ENCODE measurements around the gene TTC39C.
A peak's percentile ranks its signal among the peaks of the same experiment; 100 is the strongest.

Gene TTC39C

DNA sequence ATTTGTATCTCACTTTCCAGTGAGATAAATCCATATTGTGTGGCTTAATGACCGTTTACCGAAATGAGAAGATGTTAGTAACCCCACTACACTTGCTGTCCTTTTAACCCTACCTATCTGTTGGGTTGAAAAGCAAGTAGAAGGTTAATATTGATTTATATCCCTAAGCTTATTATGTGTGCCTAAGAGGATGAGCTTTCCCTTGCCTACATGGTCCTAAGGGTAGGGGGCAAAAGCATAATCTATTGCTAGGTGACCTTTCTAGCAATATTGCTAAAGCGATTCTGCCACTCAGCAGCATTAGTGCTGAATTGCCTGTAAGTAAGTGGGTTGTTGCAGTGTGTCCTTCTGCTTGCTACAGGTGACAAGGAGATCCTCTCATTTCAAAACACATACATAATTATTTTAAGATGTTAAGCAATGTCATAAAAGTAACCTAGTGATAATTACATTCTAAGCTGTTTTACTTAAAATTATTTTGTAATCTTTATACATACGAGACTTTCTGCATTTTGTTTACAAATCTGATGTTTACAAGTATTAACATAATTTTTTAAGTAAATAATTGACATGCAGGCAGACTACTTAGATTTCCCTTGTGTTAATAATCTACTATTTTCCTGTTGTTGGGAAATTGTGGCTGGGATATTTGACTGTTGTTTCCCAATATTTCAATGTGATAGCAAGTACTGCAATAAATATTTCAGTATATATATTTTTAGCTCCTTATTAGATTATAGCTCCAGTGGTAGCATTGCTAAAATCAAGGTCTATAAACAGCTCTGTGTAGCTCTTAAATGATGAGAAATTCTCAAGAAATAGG lies 75.2 kb downstream of the TTC39C start:
- no peak for DNase-seq

DNA sequence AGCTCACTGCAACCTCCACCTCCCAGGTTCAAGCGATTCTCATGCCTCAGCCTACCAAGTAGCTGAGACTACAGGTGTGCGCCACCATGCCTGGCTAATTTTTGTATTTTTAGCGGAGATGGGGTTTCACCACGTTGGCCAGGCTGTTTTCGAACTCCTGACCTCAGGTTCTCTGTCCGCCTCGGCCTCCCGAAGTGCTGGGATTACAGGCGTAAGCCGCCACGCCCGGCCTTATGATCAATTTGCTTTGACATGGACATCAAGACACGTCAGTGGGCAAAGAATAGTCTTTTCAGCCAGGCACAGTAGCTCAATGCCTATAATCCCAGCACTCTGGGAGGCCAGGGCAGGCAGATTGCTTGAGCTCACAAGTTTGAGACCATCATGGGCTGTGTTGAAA lies 76.3 kb downstream of the TTC39C start:
- DNase-seq: no peak

DNA sequence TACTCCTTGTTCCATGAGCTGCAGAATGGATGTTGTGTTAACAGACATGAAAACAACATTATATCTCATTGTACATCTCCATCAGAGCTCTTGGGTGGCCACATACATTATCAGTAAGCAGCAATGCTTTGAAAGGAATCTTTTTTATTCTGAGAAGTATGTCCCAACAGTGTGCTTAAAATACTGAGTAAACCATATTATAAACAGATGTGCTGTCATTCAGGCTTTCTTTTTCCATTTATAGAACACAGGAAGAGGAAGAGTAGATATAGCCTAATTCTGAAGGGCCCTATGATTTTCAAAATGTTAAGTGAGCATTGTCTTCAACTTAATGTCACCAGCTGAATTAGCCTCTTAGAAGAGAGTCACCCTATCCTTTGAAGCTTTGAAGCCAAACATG lies 80.0 kb downstream of the TTC39C start:
- no peak for DNase-seq

DNA sequence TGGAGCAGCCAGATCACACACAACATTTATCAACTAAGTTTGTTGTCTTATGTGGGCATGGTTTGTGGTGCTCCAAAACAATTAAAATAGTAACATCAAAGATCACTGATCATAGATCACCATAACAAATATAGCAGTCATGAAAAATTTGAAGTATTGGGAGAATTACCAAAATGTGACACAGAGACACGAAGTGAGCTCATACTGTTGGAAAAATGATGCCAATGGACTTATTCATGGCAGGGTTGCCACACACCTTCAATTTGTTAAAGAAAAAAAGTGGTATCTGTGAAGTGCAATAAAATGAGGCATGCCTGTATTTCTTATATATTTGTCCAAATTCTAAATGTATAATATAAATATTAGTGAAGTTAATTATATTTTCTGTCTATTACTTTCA lies 81.4 kb downstream of the TTC39C start:
- DNase-seq: no peak

DNA sequence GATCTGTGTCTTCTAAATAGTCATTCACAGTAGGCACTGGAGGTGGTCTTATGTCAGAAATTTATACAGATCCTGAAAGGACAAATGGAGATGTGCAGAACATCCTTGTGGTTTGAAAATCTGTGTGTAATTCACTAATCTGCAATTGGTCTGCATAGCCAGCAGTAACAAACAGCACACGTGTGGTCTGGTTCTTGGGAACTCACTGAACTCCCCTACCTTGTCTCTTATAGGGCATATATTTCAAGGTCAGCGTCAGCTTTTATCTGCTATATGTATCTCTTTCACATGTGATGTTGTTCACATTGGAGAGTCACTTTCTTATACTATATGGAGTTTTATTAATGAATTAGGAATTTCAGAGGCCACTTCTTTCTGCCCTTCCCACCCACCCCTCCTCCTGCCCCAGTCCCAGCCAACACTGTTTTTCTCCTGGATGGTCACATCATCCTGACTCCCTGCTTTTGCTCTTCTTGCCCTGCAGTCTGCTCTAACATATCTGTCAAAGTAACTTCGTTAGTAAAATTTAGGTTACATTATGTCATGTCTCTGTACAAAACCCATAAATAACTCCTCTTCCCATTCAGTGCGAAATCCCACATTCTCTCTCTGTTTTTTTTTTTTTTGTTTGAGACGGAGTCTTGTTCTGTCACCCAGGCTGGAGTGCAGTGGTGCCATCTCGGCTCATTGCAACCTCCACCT lies 88.9 kb downstream of the TTC39C start:
- DNase-seq: no peak

DNA sequence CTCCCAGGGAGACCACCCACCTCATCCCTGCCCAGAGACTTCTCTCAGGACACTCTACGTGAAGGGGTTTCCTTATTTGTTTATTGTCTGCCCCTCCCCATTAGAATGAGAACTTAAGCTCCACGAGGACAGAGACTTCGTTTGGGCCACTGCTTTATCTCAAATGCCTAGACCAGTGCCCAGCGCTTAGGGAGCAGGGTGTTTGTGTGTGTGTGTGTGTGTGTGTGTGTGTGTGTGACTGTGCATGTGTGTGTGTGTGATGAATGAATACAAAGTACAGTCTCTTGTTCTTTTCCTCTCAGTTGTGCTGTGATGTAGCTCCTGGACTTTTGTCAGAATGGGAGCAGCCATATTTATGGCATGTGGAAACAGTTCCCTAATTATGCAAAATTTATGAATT lies 89.9 kb downstream of the TTC39C start:
- DNase-seq: no peak

DNA sequence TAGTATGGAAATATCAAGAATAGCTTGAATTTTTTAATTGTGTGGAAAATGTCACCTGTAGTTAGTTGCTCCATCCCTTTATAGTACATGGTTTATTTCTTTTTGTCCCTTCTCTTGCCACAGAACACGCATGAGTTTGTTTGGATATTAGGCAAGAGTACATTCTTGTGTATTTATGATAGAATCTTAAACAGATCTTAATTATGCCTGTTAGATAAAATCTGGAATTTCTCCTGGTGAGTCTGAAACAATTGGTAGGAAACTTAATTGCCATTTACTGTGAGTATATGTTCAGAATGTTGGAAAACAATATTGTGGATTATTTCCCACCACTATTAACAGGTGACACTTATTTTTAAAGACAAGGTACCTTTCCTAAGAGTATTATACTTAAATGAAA lies 94.1 kb downstream of the TTC39C start:
- DNase-seq: no peak

DNA sequence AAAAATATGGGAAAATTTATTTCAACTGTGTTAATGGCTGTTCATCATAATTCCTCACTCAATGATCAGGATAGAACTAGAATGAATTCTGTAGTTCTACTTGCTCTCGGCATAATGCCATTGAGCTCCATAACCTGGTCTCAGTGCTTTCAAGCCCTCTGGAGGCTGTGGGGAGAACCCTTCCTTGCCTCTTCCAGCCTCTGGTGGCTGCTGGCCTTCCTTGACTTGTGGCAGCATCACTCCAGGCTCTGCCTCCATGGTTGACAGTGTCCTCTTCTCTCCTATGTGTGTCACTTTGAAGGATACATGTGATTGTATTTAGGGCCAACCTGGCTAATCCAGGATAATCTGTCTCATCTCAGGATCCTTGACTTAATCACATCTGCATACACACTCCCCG lies 97.4 kb downstream of the TTC39C start:
- no peak for DNase-seq

DNA sequence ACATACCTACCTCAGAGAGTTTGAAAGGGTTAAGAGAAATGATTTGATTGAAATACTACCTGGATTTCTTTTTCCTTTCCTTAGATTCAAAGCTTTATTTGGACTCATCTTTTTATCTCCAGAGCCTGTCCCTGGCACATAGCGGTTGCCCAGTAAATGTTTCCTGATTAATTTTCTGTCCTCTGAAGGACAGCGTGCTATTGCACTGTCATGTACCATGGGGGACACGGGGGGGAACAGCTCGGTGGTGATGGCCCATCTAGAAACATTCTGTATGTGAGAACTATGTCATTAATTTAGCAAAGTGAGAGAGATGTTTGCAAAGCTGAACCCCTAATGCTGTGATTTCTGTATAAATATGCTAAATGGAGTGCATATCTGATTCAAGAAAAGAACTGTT lies 97.9 kb downstream of the TTC39C start:
- no peak for DNase-seq

DNA sequence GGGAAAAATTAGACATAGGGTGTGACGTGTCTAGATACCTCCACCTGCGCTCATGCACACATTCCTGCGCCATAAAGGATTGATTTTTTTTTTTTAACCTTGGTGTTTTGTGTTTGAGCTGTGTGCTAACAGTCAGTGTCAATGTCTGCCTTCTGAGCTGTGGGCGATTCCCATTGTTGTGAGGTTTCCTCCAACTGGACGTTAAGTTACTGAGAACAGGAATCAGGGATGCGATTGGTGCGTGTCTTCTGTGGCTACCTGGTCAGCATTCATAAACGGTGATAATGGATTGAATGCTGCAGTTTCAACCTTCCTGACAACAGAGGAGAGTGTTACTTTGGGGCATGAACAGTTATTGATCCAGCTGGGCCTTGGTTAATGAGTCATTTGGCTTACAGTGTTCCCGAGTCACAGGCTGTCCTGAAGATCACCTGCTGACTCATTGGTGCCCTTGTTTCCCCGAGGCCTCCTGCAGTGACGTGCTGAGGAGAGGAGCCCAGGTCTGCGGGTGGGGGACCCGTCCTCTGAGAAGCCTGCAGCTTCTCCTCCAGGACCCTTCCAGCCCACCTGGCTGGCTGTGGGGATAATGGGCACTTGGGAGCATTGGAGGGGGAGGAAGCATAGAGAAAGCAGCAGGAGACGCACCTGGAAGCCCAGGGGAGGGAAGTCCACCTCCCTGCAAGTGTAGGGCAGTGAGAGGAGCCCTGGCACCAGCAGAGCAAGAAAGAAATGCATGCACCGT lies 98.5 kb downstream of the TTC39C start:
- peak; percentile 17 for DNase-seq

DNA sequence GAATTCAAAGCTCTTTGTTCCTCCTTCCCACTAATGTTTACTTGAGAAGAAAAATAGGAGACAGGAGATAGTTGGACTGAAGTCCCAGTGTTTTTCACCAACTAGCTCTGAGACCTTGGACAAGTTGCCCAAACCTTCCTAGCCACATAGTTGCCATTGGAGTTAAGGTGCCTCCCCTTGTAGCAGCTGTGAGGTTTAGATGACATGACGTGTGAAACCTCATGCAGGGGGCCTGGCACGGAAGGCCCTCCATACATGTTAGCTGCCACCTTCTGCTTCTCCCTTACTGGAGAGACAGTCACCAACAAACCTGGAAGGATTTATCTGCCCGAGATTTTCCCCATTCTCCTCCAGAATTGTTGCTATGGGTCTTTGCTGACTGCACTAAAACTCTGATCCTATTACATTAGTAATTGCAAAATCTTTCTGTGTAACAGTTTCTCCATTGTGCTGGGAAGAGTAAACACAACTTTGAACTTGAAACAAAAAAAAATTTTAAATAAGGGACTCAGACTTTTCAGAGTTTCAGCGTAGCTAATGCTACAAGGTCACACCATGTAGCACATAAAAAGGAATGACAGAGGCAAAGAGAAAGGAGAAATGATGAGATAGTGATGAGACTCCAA lies 100.5 kb downstream of the TTC39C start:
- DNase-seq: no peak

DNA sequence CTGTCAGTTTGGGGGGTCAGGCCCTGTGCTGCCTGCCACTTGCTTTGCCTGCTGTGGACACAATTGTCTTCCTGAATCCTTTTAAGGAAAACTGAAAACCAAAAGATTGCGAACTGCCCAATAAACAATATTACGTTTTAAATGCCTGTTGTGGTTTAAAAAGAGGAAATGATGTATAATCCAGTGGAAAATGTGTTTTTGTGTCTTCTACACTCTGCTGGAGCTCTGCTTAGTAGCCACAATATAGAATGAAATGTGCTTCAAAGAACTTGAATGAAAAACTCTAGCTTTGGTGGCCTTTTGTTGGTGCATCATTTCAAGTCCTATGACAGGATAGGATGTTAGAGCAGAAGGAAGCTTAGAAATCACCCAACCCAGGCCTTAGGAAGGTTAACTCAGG lies 101.1 kb downstream of the TTC39C start:
- DNase-seq: no peak

DNA sequence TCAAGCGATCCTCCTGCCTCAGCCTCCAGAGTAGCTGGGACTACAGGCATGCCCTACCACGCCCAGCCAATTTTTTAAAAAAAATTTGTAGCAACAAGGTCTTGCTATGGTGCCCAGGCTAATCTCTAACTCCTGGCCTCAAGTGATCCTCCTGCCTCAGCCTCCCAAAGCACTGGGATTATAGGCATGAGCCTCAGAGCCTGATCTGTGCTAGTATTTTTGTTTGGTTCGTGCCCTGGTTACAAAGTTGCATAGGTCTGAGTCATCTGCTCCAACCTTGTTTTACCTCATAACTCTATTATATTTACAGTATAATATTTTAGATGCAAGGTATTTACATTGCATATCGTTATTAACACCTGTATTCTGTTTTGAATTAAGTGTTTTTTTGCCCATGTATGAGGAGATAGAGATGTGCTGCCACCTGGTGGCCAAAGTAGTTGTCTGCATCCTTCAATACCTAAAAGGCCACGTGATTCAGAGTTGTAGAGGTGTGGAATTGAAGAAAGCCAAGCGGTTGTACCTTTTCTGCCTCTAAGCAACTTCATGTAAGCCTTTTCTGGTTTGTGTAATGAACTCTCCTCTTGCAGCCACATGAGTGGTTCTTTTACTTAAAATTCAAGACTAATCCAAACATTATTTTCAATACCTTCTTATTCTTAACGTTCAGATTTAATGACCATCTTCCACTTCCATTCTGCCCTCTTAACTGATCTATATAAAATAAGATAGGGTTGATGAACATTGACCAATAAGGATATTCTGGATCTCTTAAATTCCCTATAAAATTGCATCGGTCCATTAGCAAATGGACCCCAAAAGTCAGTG lies 104.4 kb downstream of the TTC39C start:
- peak; percentile 82 for DNase-seq

DNA sequence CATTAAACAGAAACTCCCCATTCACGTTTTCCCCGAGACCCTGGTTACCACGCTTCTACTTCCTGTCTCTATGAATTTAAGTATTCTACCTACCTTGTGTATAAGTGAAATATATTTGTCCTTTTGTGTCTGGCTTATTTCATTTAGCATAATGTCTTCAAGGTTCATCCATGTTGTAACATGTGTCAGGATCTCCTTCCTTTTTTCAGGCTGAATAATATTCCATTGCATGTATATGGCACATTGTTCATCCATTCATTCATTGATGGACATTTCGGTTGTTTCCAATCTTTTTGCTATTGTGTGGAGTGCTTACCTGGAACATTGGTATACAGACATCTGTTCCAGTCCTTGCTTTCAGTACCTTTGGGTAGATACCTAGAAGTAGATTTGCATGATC lies 106.1 kb downstream of the TTC39C start:
- no peak for DNase-seq

DNA sequence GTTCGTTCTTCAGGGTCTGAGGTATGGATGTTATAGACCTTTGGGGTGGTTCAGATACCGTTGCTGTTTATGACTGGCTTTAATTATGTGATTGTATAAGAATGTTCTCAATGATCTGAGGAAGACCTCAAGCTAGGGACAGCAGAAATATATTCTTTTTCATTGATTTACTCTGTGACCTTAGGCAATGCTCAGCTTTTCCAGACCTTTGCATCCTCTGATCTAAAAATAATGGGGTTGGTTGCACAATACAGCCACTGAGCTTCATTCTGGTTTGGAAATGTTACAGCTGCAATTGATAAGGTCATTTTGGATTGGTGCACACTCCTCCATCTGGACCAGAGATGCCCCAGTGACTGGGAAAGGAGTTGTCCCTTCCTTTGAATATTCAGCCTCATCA lies 107.1 kb downstream of the TTC39C start:
- DNase-seq: no peak

DNA sequence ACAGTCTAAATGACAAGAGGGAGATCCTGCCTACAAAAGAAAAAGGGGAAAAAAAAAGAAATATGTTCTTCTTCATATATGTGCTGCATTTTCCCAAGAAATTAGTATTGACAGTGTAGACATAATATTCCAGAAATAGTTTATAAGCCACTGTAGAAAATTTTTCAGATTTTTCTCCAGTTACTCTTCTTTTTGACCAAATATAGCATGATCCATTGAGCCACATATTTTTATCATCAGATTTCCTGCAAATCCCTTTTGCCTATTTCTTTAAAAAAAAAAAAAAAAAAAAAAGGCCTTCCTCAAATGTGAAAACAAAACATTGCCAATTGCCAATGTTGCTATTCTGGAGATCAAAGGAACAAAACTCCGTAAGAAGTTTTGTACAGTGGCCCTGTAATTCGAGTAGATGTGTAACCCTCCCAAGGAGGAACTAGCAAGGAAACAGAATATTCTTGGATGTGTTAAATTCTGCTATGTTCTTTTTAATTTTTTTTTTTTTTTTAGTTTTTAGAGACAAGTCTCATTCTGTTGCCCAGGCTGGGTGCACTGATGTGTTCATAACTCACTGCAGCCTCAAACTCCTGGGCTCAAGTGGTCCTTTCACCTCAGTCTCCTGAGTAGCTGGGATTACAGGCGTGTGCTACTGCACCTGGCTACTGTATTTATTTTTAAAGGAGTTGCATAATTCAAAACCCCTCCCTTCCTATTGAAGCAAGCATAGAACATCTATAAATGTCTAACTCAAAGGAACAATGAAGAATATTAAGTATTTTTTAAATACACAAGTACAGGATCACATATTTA lies 111.8 kb downstream of the TTC39C start:
- DNase-seq: no peak

DNA sequence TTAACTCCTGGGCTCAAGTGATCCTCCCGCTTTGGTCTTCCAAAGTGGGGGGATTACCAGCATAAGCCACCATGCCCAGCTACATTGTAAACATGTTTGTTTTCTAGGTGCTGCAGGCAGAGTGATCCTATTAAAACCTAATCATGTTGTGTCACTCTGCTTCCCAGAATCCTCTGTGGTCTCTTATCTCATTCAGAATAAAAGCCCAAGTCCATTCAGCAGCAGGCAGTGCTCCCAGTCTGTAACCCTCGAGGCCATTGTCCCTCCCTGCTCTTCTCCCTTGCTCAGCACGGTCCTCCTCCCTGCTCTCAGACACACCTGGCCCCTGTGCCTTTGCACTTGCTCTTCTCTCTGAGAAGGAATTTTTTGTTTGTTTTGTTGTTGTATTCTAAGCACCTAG lies 113.2 kb downstream of the TTC39C start:
- no peak for DNase-seq

DNA sequence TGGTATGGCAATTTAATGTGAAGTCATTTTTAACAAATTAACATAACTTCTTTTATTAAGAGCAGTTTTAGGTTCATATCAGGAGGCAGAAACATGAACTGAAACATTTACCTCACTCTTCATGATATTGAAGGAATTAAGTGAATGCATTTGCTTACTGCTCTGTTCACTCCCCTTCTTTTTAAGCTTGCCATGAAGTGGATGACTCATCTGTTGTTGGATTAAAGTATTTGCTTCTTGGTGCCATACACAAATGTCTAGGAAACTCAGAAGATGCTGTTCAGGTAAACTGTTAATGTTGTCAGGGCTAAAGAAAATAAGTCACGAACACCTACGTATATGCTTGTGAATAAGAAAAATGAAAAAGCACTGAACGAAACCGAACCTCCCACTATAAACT lies 114.1 kb downstream of the TTC39C start:
- no peak for DNase-seq

DNA sequence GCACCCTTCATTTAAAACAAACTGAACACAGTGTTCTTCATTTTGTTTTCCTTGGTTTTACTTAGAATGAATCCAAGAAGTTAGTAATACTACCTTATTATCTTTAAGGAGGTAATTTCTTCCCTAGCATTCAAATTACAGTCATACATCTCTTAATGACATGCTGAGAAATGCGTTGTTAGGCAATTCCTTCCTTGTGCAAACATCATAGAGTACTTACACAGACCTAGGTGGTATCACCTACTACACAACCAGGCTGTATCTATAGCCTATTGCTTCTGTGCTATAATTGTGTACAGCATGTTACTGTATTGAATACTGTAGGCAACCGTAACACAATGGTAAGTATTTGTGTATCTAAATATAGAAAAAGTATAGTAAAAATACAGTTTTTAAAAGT lies 115.9 kb downstream of the TTC39C start:
- no peak for DNase-seq

DNA sequence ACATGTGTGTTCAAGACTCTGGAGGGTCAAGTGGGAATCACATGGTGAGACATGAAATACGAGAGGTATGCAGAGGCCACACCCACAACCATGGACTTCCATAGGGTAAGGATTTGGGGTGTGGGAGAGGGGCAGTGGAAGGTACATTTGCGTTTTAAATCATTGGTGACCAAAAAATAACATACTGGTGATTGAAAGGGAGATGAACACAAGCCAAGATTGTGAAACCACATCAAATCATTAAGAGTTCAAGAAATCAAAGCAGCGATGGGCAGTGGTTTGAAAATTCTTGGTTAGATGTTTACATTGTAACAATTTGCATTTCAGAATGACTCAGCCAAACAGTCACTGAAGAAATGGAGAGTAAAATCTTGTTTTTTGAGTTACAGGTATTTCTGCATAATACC lies 122.4 kb downstream of the TTC39C start:
- no peak for DNase-seq

DNA sequence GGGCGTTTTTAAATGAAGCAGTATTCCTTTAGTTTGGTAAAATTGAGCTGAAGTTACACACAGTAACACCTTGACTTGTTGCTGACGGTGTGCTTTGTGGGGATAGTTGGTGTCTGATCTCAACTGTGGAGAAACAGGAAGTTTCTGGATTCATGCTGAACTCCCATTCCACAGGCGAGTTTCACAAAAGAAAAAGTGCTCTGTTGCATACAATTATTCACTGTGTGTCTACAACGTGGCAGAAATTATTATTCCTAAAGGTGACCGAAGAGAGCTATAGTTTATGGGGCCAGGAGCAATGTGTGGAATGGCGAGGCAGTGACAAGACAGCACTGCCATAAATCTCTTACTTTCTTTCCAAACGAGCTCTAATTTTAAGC lies 123.8 kb downstream of the TTC39C start:
- DNase-seq: no peak
